Fibroblast of skin of scalp (primary cell): ENCODE measurements around the gene WDR86.

Experiments
- DNase-seq: peaks from one replicate; pipeline ENCODE4 v3.0.0-alpha.2; 2013

WDR86 gene

GRCh38 chr7:151390598-151391357 is 19.1 kb downstream of the WDR86 start:
- no peak for DNase-seq

GRCh38 chr7:151389768-151390597 is 19.9 kb downstream of the WDR86 start:
- DNase-seq: no peak

- no peak for DNase-seq
Measured at GRCh38 chr7:151389096-151389767, 20.6 kb downstream of the WDR86 start.

- no peak for DNase-seq
Measured at GRCh38 chr7:151388430-151388829, 21.4 kb downstream of the WDR86 start.

GRCh38 chr7:151388007-151388297 is 21.9 kb downstream of the WDR86 start:
- DNase-seq: no peak

- no peak for DNase-seq
Measured at GRCh38 chr7:151387161-151388006, 22.5 kb downstream of the WDR86 start.

GRCh38 chr7:151386301-151387160 is 23.3 kb downstream of the WDR86 start:
- no peak for DNase-seq

- DNase-seq: no peak
Measured at GRCh38 chr7:151385626-151386300, 24.1 kb downstream of the WDR86 start.

- no peak for DNase-seq
Measured at GRCh38 chr7:151384776-151385625, 24.8 kb downstream of the WDR86 start.

GRCh38 chr7:151384352-151384697 is 25.5 kb downstream of the WDR86 start:
- no peak for DNase-seq

- DNase-seq: no peak
Measured at GRCh38 chr7:151383638-151384351, 26.0 kb downstream of the WDR86 start.

GRCh38 chr7:151382079-151382885 is 27.6 kb downstream of the WDR86 start:
- no peak for DNase-seq

GRCh38 chr7:151381348-151382078 is 28.3 kb downstream of the WDR86 start:
- no peak for DNase-seq

- no peak for DNase-seq
Measured at GRCh38 chr7:151381098-151381347, 28.8 kb downstream of the WDR86 start.

GRCh38 chr7:151380199-151381097 is 29.4 kb downstream of the WDR86 start:
- no peak for DNase-seq

- DNase-seq: no peak
Measured at GRCh38 chr7:151379534-151380198, 30.2 kb downstream of the WDR86 start.

GRCh38 chr7:151379193-151379520 is 30.7 kb downstream of the WDR86 start:
- no peak for DNase-seq
